HS-27A (cell line): ENCODE data around the gene CLPSL2.
A peak's percentile ranks its signal among the peaks of the same experiment; 100 is the strongest.

Experiments
- DNase-seq: peaks from one replicate; pipeline ENCODE4 v3.0.0-alpha.2; 2012; ENCODE audit warnings: low read depth, missing footprints

The CLPSL2 gene

GRCh38 chr6:35787266-35788218, 11.1 kb downstream of the CLPSL2 start:
- DNase-seq, result no peak

- DNase-seq, result no peak
These were observed 12.1 kb downstream of the CLPSL2 start for GRCh38 chr6:35788423-35788982.

GRCh38 chr6:35790683-35791082, 14.3 kb downstream of the CLPSL2 start:
- DNase-seq, result no peak

- no peak for DNase-seq
These were observed 18.4 kb downstream of the CLPSL2 start for GRCh38 chr6:35794536-35795452.

GRCh38 chr6:35795453-35796071, 19.2 kb downstream of the CLPSL2 start:
- DNase-seq, result no peak

GRCh38 chr6:35796236-35796635, 19.8 kb downstream of the CLPSL2 start:
- no peak for DNase-seq

- no peak for DNase-seq
These were observed 21.6 kb downstream of the CLPSL2 start for GRCh38 chr6:35797837-35798526.

GRCh38 chr6:35798706-35799105, 22.3 kb downstream of the CLPSL2 start:
- DNase-seq, result no peak

GRCh38 chr6:35801148-35801547, 24.8 kb downstream of the CLPSL2 start:
- DNase-seq, result no peak

- no peak for DNase-seq
These were observed 28.8 kb downstream of the CLPSL2 start, which contains the start of gene LHFPL5 for GRCh38 chr6:35804996-35805736. LHFPL5 (plus strand) TSS chr6:35805352; CDS start chr6:35805671, 319 bp downstream.

GRCh38 chr6:35808688-35809087, 32.3 kb downstream of the CLPSL2 start:
- no peak for DNase-seq

GRCh38 chr6:35809809-35810208, 33.4 kb downstream of the CLPSL2 start:
- DNase-seq, result no peak

GRCh38 chr6:35810971-35811698, 34.7 kb downstream of the CLPSL2 start:
- peak; percentile 29 for DNase-seq

GRCh38 chr6:35811699-35811995, 35.2 kb downstream of the CLPSL2 start:
- no peak for DNase-seq

- no peak for DNase-seq
These were observed 41.1 kb downstream of the CLPSL2 start for GRCh38 chr6:35817515-35817914.

- no peak for DNase-seq
These were observed 47.2 kb downstream of the CLPSL2 start for GRCh38 chr6:35823601-35824000.

GRCh38 chr6:35824552-35825192, 48.3 kb downstream of the CLPSL2 start:
- DNase-seq, result no peak
